Pancreas (tissue), 10 donors: ENCODE measurements around the gene MYH6. TPM values are rescaled to one million over a fixed set of nuclear protein-coding genes. Genes with fewer than 3 reads are reported as not detected.

Experiments used
- ATAC-seq, 4 donors: fragments of 200-7000 bp; cut with Tn5 transposase; one replicate each; pipeline versions ENCODE4 v1.8.0 to v1.9.1; 2020; ENCODE audit warnings: mild to moderate bottlenecking in 4 of 4, moderate library complexity in 4 of 4
- DNase-seq, 6 donors: peaks; one replicate each; pipeline ENCODE4 v3.0.0-alpha.2; 2020
- FAIRE-seq: peaks from 2 replicates; lab custom pipeline; 2012; peaks lifted over from hg19 to GRCh38; lab: Jason Lieb, UNC
- H3K27ac ChIP-seq, 4 donors: fragments of 200-600 bp; sonication (generic); 1 replicate in 3 of 4; 2 replicates in 1 of 4; pipeline versions ENCODE4 v1.5.0 to v1.8.0; 2020
- H3K27me3 ChIP-seq, 4 donors: fragments of 200-600 bp; one replicate each; pipeline ENCODE4 v1.8.0; 2021
- H3K36me3 ChIP-seq, 3 donors: fragments of 200-600 bp; sonication (generic) in 1 of 3; one replicate each; pipeline versions ENCODE4 v1.5.0 to v1.8.0; 2020 to 2021
- H3K4me1 ChIP-seq, 3 donors: fragments of 200-600 bp; one replicate each; pipeline ENCODE4 v1.8.0; 2021
- H3K4me3 ChIP-seq, 4 donors: fragments of 200-600 bp; sonication (generic) in 2 of 4; one replicate each; pipeline versions ENCODE4 v1.5.0 to v1.8.0; 2020 to 2021
- H3K9me3 ChIP-seq, 4 donors: fragments of 200-600 bp; one replicate each; pipeline ENCODE4 v1.8.0; 2021
- WGBS, 2 donors: extraction: QIAGEN DNeasy Blood & Tissue Kit; methylation state at CpG; one replicate each; pipeline ENCODE4 v1.1.7; 2013; 5-methylcytosine and 5-hydroxymethylcytosine counted together
- intact Hi-C, 3 donors: fragments of 100-400 bp; cut with DNase I; formaldehyde crosslinking; loops; one replicate each; pipeline versions ENCODE4 v1.11.1 to v1.14.2; 2022
- polyA plus RNA-seq, 2 donors: library from polyadenylated mRNA; stranded (reverse); fragments of 200-250 nt; gene quantifications; one replicate each; pipeline ENCODE4 v1.2.3, GENCODE V29; 2013
- total RNA-seq, 6 donors: library from RNA; stranded (reverse); fragmentation: NEBNext Ultra II Directional in 4 of 6; extraction: Animal tissue kit (Norgen Biotek cat#: 25700) in 4 of 6; gene quantifications; one replicate each; pipeline versions ENCODE4 v1.2.1 to v1.2.4, GENCODE V29; 2021 to 2023
- TF ChIP-seq, protein P1 (sequence below), 4 donors: fragments of 200-600 bp; sonication (generic) in 3 of 4; IDR thresholded peaks; one replicate each; pipeline versions ENCODE4 v1.5.0 to v1.8.0; 2021; ENCODE audit warnings: antibody characterized with exemption in 4 of 4
- donor health status: healthy with polysubstance abuse.
- donor health status: DM: no; HTN: no; CAD: no; lungs with moderate emphysema.
- donor health status: DM: no; HTN: no; CAD: no.
- donor health status: control.
- donor health status: control.
- donor health status: Bipolar disorder and iron deficiency.
- donor health status: DM: yes; HTN: yes; CAD: no.
- donor health status: DM: no; HTN: no; CAD: no.
- donor health status: DM: no; HTN: no; CAD: no.
- donor health status: DM: yes; HTN: yes; CAD: no.

MYH6 gene
- total and polyA plus RNA-seq, 8 donors: 0.03 to 0.72 (median 0.11) TPM; not detected in 2

DNA sequence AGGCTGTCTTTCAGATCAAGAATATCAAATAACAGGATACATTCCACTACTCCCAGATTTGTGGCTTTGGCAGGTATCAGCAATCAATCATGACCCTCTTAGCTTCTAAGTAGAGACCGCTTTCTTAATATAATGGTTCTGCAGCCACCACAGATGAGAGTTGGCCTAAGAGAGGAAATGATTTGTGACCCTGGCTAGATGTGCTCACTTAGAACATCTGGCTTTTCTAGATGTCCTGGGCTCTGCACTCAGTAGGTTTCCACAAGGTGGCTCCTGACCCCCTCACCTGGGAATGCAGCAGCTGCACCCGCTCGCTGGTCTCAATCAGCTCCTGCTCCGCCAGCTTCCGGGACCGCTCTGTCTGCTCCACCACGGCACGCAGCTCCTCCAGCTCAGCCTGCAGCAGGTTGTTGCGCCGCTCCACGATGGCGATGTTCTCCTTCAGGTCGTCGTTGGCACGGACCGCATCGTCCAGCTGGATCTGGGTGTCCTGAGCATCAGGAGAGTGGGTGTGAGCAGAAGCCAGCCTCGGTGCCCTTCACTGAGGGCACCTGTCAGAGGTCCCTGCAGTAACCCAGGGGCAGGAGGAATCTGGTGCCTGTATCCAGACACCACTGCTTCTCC is 22.3 kb downstream of the MYH6 start:
- intact Hi-C loops: no loop called here
- FAIRE-seq: no peak
- H3K4me3 ChIP-seq: peak overlapping the region in 2 of 4 donors; percentile 20 to 33
- no peak overlapping the region for H3K27ac ChIP-seq
- DNase-seq: peak; percentile 71 to 87 (median 82)
- H3K27me3 ChIP-seq: no peaks in the 10 kb centered on the region
- 25 to 31% methylated on average over 18 of the region's 18 CpGs for WGBS, 2 donors
- TF ChIP-seq, protein P1, sequence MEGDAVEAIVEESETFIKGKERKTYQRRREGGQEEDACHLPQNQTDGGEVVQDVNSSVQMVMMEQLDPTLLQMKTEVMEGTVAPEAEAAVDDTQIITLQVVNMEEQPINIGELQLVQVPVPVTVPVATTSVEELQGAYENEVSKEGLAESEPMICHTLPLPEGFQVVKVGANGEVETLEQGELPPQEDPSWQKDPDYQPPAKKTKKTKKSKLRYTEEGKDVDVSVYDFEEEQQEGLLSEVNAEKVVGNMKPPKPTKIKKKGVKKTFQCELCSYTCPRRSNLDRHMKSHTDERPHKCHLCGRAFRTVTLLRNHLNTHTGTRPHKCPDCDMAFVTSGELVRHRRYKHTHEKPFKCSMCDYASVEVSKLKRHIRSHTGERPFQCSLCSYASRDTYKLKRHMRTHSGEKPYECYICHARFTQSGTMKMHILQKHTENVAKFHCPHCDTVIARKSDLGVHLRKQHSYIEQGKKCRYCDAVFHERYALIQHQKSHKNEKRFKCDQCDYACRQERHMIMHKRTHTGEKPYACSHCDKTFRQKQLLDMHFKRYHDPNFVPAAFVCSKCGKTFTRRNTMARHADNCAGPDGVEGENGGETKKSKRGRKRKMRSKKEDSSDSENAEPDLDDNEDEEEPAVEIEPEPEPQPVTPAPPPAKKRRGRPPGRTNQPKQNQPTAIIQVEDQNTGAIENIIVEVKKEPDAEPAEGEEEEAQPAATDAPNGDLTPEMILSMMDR (IDR thresholded peaks at IDR 0.05): no peak
- peak; percentile 91 to 99 (median 96) for ATAC-seq
- H3K4me1 ChIP-seq: peaks cover 0 to 4% (median 0%) of the 10 kb centered on the region in 3 donors
- no peaks in the 10 kb centered on the region for H3K36me3 ChIP-seq
- H3K9me3 ChIP-seq: no peaks in the 10 kb centered on the region

DNA sequence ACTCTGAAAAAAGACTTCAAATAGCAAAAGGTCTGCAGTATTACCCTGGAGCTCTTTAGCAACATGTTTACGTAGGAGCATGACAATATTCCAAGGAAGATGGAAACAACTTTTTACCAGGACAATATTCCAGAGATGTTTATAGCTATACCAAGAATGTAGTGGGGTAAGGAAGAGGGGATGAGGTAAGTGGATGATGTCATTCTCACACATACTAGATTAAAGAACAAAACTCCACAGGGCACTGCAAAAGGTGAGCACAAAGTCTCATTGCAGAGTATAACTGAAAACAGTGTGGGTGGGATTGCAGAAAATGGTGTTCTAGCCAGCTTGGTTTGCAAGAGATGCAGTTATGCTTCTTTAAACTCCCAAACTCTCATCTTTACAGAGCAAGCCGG is 22.8 kb downstream of the MYH6 start:
- Histone ChIP-seq H3K36me3 (no peaks in the 10 kb centered on the region), H3K4me1 (peaks cover 0 to 4% (median 0%) of the 10 kb centered on the region in 3 donors), H3K4me3 (no peak overlapping the region), H3K27ac (no peak overlapping the region), H3K27me3 (no peaks in the 10 kb centered on the region), H3K9me3 (no peaks in the 10 kb centered on the region)
- no peak for DNase-seq
- TF ChIP-seq, protein P1 (IDR thresholded peaks at IDR 0.05): no peak
- FAIRE-seq: no peak
- intact Hi-C loops: no loop called here
- 65 to 73% methylated on average over 2 of the region's 2 CpGs for WGBS, 2 donors
- no peak for ATAC-seq

DNA sequence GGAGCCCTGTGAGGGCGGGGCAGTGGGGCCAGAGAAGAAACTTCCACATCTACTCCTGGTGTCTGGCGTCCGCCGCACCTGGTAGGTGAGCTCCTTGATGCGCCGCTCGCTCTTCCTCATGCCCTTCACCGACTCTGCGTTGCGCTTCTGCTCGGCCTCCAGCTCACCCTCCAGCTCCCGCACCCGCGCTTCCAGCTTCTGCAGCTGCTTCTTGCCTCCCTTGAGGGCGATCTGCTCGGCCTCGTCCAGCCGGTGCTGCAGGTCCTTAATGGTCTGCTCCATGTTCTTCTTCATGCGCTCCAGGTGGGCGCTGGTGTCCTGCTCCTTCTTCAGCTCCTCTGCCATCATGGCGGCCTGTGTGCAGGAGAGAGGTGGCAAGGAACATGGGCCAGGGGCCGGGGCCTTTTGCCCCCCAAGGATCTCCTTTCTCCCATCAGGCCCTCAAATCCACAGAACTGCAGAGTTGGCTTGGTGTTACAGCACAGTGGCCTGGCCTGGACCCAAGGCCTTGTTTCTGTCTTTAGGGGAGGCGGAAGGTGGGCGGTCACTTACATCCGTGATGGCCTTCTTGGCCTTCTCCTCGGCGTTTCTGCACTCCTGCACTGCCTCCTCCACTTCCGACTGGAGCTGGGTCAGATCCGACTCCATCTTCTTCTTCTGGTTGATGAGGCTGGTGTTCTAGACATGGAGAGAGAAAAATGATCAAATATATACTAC is 23.6 kb downstream of the MYH6 start:
- 90 to 91% methylated on average over 29 of the region's 29 CpGs for WGBS, 2 donors
- peak in 1 of 6 donors; percentile 51 for DNase-seq
- FAIRE-seq: no peak

DNA sequence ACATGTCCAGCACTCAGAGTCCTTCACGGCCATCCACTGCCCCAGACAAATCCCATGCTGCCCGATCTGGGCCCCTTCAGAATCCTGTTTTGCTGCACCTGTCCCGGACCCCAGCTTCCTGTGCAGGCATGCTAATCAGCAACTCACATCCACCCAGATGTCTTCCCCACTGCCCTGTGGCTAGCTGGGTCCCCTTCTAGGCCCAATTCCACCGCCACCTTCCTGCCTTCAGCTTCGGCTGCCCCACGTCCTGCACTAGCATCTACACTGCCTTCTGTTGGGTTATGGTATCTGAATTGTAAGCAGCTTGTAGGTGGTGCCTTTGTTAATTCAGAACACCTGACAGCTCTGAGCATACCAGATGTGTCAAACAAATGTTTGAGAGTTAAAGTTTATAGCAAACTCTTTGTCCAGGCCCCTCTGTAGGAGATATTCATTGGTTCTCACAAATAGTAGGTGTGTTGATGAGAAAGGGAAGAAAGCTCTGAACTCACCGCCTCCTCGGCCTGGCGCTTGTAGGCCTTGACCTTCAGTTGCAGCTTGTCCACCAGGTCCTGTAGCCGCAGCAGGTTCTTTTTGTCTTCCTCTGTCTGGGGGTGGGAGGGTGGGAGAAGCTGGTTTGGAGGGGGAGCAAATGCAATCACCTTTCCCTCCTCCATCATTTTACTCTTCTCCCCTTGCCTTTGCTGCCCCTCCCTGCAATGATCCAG is 25.2 kb downstream of the MYH6 start:
- Histone ChIP-seq H3K27me3 (no peaks in the 10 kb centered on the region), H3K4me1 (peaks cover 0 to 7% (median 0%) of the 10 kb centered on the region in 3 donors), H3K36me3 (no peaks in the 10 kb centered on the region), H3K4me3 (no peak overlapping the region), H3K9me3 (no peaks in the 10 kb centered on the region), H3K27ac (no peak overlapping the region)
- TF ChIP-seq, protein P1 (IDR thresholded peaks at IDR 0.05): no peak
- DNase-seq (no peak), FAIRE-seq (no peak), ATAC-seq (no peak)
- intact Hi-C loops: loop anchor here in 1 of 3 donors (5.0 kb wide), 1 partner anchor 116 kb away; no protein-coding TSS in a partner anchor
- WGBS, 2 donors: 71 to 78% methylated on average over 10 of the region's 10 CpGs

More for the DNA sequence above, 23.6 kb downstream of the MYH6 start:
- TF ChIP-seq, protein P1 (IDR thresholded peaks at IDR 0.05): no peak
- intact Hi-C loops: loop anchor here in 1 of 3 donors (5.0 kb wide), 1 partner anchor 117 kb away; no protein-coding TSS in a partner anchor
- H3K4me1 ChIP-seq: peaks cover 0 to 7% (median 0%) of the 10 kb centered on the region in 3 donors
- no peak overlapping the region for H3K4me3 ChIP-seq
- H3K9me3 ChIP-seq: no peaks in the 10 kb centered on the region
- no peak overlapping the region for H3K27ac ChIP-seq
- H3K36me3 ChIP-seq: no peaks in the 10 kb centered on the region
- no peaks in the 10 kb centered on the region for H3K27me3 ChIP-seq
- ATAC-seq: no peak
